SU-DHL-6 (cell line): ENCODE measurements around the gene DNAJC8.

Source experiments
- EZH2phosphoT487 ChIP-seq: fragments of 200-600 bp; sonication (generic), shearing (Covaris generic); conservative IDR thresholded peaks from 2 replicates; pipeline ENCODE4 v1.6.1; 2018; ENCODE audit warnings: mild to moderate bottlenecking, antibody characterized with exemption, low read length, moderate library complexity, mixed read lengths
- TF ChIP-seq, protein P1 (sequence below): fragments of 200-600 bp; sonication (generic); IDR thresholded peaks from one replicate; pipeline ENCODE4 v1.5.1; 2017; ENCODE audit warnings: antibody characterized with exemption, mild to moderate bottlenecking, low read length, moderate library complexity; ENCODE audit not compliant: insufficient read depth, poor library complexity, severe bottlenecking

DNA sequence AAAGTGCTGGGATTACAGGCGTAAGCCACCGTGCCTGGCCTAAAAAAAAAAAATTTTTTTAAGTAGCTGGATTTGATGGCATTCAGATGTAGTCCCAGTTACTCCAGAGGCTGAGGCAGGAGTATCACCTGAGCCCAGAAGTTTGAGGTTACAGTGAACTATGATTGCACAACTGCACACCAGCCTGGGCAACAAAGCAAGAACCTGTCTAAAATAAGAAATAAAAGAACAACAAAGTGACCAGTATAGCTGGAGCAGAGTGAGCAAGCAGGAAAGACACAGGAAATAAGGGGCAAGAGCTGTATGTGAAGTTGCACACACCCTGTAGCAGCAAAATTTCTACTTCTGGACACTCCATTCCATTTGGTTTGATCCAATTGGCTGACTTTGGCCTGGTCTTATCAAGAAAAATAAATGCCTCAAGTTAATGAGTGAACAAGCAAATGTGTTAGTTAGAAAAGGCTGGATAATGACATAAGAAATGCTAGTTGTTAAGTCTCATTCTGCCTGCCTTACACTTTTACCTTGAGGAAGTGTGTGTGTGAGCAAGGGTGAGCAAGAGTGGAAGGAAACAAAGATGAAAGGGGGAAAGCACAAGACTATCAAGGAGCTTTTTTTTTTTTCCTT lies 11.0 kb upstream of the DNAJC8 start:
- TF ChIP-seq, protein P1, sequence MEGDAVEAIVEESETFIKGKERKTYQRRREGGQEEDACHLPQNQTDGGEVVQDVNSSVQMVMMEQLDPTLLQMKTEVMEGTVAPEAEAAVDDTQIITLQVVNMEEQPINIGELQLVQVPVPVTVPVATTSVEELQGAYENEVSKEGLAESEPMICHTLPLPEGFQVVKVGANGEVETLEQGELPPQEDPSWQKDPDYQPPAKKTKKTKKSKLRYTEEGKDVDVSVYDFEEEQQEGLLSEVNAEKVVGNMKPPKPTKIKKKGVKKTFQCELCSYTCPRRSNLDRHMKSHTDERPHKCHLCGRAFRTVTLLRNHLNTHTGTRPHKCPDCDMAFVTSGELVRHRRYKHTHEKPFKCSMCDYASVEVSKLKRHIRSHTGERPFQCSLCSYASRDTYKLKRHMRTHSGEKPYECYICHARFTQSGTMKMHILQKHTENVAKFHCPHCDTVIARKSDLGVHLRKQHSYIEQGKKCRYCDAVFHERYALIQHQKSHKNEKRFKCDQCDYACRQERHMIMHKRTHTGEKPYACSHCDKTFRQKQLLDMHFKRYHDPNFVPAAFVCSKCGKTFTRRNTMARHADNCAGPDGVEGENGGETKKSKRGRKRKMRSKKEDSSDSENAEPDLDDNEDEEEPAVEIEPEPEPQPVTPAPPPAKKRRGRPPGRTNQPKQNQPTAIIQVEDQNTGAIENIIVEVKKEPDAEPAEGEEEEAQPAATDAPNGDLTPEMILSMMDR: no peak
- no peak for TF ChIP-seq EZH2phosphoT487
